ENCODE measurements around the gene SPAST.

GRCh38 chr2:32039447-32040219, 23.7 kb upstream of the SPAST start, which contains the start of gene DPY30:
- TF ChIP-seq CTCF (conservative IDR thresholded peaks at IDR 0.05; ENCODE audit: low read depth, low read length): no peak; the same call in 1 of the 2 replicates
- no peak for TF ChIP-seq EZH2 (IDR thresholded peaks at IDR 0.05; ENCODE audit: low read length, unreplicated experiment)
- no peak for TF ChIP-seq EZH2phosphoT487 (IDR thresholded peaks at IDR 0.05; ENCODE audit: borderline replicate concordance, low read length)
